Measurements from ENCODE around the gene IL17D.
"Not testable (repeated sequence)": the region's sequence is repeated elsewhere in the genome, so short reads cannot be mapped to it uniquely, and the experiment has no call there.

The IL17D gene

DNA sequence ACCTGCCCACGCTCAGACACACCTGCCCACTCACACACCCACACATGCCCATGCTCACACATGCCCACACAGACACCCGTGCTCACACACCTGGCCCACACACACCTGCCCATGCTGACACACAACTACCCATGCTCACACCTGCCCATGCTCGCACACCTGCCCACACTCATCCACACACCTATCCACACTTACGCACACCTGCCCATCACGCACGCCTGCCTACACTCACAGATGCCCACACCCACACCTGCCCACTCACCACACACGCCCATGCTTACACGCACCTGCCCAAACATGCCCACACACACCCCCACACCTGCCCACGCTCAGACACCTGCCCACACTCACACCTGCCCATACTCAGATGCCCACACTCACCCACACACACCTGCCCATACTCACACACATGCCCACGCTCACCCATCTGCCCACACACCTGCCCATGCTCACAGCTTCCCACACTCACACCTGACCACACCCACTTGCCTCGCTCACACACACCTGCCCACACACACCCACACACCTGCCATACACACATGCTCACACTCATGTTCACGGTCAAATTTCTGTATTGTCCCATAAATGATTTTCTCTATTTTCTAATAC, 15.6 kb downstream of the IL17D start:
- Histone ChIP-seq H3K4me1 (ENCODE audit: insufficient read depth, low read length) (peaks cover 4% of the 10 kb centered on the region), H3K36me3 (ENCODE audit: insufficient read depth, low read length) (no peaks in the 10 kb centered on the region), H3K9me3 (ENCODE audit: control insufficient read depth, insufficient read depth, low read length) (no peaks in the 10 kb centered on the region), H3K9ac (ENCODE audit: low read depth, low read length) (no peak overlapping the region)

DNA sequence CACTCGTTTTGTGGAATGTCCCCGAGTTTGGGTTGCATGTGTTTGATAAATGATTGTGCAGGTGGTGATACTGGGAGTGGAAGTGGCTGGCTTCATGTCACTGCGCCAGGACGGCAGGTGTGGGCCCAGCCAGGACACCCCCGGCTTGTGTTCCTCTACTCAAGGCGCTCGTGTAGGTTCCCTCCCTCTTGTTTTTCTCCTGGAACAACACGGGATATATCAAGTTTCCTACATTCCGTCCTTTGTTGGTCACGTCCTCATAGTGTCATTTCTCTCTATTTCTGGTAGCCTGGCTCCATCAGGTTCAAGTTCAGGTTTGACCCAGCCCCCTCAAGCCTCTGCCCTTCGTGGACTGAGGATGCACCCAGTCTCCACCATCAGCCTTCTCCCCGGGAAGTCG, 16.3 kb downstream of the IL17D start:
- no peaks in the 10 kb centered on the region for H3K9me3 ChIP-seq (ENCODE audit: control insufficient read depth, insufficient read depth, low read length)
- H3K9ac ChIP-seq (ENCODE audit: low read depth, low read length): no peak overlapping the region
- peaks cover 4% of the 10 kb centered on the region for H3K4me1 ChIP-seq (ENCODE audit: insufficient read depth, low read length)
- H3K36me3 ChIP-seq (ENCODE audit: insufficient read depth, low read length): no peaks in the 10 kb centered on the region

DNA sequence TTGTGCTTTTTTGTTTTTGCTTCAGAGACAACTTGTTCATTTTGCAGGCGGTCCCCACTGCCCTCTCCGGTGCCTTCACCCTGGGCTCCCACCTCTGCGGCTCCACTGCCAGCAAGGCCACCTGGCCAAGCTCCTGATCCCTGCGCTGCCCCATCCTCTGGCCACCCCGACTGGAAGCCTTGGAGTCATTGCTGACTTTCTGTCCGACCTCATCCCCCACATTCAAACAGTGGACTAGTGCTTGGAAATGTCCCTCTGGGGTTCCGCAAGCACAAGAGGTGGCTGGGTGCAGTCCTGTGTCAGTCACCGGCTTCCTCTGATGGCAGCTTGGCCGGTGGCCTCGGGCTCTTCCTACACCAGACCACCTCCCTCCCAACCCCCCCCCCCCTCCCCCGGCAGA, 17.0 kb downstream of the IL17D start:
- Histone ChIP-seq H3K36me3 (ENCODE audit: insufficient read depth, low read length) (no peaks in the 10 kb centered on the region), H3K9me3 (ENCODE audit: control insufficient read depth, insufficient read depth, low read length) (no peaks in the 10 kb centered on the region), H3K4me1 (ENCODE audit: insufficient read depth, low read length) (peaks cover 4% of the 10 kb centered on the region), H3K9ac (ENCODE audit: low read depth, low read length) (no peak overlapping the region)

DNA sequence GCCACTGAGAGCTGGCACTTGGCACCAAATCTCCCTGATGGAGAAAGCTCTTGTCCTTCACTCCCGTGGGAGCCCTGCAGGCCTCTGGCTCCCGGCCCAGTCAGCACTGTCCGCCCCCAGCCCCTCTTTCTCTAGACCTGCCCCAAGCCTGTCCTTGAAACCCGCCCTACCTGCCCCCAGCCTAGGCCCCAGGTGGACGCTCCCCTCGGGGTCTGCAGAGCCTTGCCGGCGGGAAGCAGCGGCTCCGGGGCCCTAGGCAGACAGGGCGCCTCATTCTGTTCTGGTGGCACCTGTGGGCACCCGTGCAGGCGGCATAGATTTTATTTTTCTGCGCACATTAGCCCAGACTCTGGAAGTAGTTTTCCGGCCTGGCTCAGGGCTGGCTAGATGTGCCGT, 17.6 kb downstream of the IL17D start:
- H3K4me1 ChIP-seq (ENCODE audit: insufficient read depth, low read length): peaks cover 4% of the 10 kb centered on the region
- peak overlapping the region; percentile 44; the same call in 1 of the 2 replicates for H3K9ac ChIP-seq (ENCODE audit: low read depth, low read length)

DNA sequence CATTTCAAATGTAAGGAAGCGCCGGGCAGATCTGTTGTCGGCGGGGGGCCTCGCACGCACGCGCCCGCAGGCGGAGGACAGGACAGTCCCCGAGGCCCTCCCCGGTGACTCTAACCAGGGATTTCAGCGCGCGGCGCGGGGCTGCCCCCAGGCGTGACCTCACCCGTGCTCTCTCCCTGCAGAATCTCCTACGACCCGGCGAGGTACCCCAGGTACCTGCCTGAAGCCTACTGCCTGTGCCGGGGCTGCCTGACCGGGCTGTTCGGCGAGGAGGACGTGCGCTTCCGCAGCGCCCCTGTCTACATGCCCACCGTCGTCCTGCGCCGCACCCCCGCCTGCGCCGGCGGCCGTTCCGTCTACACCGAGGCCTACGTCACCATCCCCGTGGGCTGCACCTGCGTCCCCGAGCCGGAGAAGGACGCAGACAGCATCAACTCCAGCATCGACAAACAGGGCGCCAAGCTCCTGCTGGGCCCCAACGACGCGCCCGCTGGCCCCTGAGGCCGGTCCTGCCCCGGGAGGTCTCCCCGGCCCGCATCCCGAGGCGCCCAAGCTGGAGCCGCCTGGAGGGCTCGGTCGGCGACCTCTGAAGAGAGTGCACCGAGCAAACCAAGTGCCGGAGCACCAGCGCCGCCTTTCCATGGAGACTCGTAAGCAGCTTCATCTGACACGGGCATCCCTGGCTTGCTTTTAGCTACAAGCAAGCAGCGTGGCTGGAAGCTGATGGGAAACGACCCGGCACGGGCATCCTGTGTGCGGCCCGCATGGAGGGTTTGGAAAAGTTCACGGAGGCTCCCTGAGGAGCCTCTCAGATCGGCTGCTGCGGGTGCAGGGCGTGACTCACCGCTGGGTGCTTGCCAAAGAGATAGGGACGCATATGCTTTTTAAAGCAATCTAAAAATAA, 18.2 kb downstream of the IL17D start:
- Histone ChIP-seq H3K4me1 (ENCODE audit: insufficient read depth, low read length) (peaks cover 4% of the 10 kb centered on the region), H3K9me3 (ENCODE audit: control insufficient read depth, insufficient read depth, low read length) (no peaks in the 10 kb centered on the region), H3K9ac (ENCODE audit: low read depth, low read length) (peak overlapping the region; percentile 44; the same call in 1 of the 2 replicates), H3K36me3 (ENCODE audit: insufficient read depth, low read length) (no peaks in the 10 kb centered on the region)

More for the DNA sequence above, 17.6 kb downstream of the IL17D start:
- Histone ChIP-seq H3K36me3 (ENCODE audit: insufficient read depth, low read length) (no peaks in the 10 kb centered on the region), H3K9me3 (ENCODE audit: control insufficient read depth, insufficient read depth, low read length) (no peaks in the 10 kb centered on the region)

DNA sequence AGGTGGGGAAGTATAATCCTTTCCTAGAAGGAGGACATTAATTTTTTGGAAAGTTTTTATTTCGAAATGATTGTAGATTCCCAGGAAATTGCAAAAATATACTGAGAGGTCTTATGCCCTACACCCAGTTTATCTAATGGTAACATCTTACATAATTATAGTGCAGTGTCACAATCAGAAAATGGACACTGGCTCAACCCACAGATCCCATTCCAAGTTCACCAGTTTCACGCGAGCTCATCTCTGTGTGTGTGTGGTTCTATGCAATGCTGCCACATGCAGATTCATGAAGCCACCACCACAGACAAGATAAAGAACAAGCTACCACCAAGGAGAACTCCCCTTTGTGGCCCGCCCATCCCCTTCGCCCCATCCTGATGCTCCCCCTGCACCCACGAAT, 24.4 kb downstream of the IL17D start:
- Histone ChIP-seq H3K9me3 (ENCODE audit: control insufficient read depth, insufficient read depth, low read length) (no peaks in the 10 kb centered on the region), H3K4me1 (ENCODE audit: insufficient read depth, low read length) (no peaks in the 10 kb centered on the region), H3K36me3 (ENCODE audit: insufficient read depth, low read length) (no peaks in the 10 kb centered on the region), H3K9ac (ENCODE audit: low read depth, low read length) (no peak overlapping the region)

DNA sequence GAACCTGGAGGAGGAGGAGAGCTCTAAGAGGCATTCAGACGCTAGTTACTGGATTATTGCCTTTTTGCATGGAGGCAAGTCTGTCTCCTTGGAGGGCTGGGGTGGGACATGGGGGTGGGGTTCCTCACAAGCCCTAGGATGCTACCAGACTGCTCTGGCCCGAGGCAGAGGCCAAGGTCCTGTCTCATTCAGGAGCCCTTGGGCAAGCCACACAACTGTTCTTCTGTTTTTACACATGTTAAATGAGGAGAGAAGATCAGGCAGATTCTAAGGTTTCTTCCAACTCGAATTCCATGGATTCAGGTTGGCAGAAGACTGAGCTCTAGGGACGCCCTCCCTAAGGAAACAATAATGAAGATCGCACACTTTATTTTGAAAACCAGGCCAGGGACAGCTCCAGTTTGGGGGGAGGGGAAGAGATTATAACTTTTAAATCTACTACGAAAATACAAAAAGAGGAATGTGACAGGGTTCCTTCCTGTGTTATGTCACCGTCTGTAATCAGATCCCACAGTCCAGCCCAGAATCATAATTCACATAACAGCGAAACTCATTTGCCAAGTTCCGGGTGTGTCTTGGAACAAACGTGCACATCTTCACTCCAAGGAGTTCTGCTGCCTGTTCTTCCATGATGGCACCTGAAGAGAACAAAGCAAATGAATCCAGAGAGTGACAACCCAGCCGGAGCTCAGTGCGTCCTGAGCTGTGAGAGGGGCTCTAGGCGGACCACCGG, 25.2 kb downstream of the IL17D start:
- Histone ChIP-seq H3K4me1 (ENCODE audit: insufficient read depth, low read length) (no peaks in the 10 kb centered on the region), H3K9ac (ENCODE audit: low read depth, low read length) (no peak overlapping the region), H3K36me3 (ENCODE audit: insufficient read depth, low read length) (no peaks in the 10 kb centered on the region), H3K9me3 (ENCODE audit: control insufficient read depth, insufficient read depth, low read length) (no peaks in the 10 kb centered on the region)

DNA sequence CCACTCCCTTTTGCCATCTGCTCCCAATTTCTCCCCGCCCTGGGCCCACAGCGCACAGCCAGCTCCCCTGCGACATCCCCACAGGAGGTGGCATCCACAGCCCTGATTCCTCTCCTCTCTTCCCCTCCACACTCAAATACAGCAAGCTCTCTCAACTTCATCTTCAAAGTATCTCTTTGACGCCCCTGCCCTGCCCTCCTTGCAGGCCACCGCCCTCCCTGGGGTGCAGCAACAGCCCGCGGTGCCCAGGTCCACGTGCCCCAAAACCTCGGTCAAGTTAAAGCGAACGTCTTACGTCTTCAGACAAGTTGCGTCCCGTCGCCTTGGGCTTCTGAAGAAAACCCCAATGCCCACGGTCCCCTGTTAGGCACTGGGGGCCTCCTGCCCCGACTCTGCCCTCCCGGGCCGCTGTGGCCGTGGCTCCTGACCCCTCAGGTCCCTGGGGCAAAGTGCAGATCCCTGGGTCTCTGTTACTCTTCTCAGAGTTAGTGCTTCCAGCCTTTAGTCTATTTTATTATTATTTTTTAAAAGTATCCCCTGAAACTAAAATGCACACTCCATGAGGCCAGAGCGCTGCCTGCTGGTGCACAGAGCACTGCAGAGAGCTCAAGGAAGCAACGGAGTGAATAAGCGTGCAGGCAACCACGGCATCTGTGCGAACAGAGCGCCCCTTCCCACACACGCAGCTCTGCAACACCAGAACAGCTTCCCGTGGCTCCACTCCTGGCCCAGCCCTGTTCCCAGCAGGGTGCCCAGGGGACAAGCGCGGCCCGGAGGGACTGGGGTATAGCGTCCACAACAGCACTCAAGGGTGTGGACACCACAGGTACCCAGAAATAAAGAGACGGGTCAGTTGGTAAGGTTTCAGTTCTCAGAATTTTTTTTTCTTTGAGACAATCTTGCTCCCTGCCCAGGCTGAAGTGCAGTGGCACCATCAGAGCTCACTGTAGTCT, 26.4 kb downstream of the IL17D start:
- no peaks in the 10 kb centered on the region for H3K36me3 ChIP-seq (ENCODE audit: insufficient read depth, low read length)
- no peak overlapping the region for H3K9ac ChIP-seq (ENCODE audit: low read depth, low read length)
- no peaks in the 10 kb centered on the region for H3K4me1 ChIP-seq (ENCODE audit: insufficient read depth, low read length)
- no peaks in the 10 kb centered on the region for H3K9me3 ChIP-seq (ENCODE audit: control insufficient read depth, insufficient read depth, low read length)

DNA sequence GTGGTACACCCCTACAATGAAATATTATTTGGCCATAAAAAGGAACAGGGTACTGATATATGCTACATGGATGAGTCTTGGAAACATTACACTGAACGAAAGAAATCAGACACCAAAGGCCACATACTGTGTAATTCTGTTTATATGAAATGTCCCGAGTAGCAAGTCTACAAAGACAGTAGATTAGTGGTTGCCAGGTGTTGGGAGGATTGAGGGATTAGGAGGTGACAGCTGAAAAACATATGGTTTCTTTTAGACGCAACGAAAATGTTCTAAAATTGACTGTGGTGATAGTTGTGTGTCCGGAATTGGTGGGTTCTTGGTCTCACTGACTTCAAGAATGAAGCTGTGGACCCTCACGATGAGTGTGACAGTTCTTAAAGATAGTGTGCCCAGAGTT, 35.1 kb downstream of the IL17D start:
- Histone ChIP-seq H3K9me3 (ENCODE audit: control insufficient read depth, insufficient read depth, low read length) (no peaks in the 10 kb centered on the region), H3K4me1 (ENCODE audit: insufficient read depth, low read length) (no peaks in the 10 kb centered on the region)

DNA sequence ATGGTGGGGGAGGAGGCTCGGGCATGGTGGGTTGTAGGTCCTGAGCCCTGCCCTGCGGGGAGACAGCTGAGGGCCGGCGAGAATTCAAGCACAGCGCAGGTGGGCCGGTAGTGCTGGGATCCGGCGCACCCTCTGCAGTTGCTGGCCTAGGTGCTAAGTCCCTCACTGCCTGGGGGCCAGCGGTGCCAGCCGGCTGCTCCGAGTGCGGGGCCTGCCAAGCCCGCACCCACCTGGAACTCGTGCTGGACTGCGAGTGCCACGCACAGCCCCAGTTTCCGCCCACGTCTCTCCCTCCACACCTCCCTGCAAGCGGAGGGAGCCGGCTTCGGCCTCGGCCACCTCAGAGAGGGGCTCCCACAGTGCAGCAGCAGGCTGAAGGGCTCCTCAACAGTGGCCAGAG, 36.5 kb downstream of the IL17D start:
- H3K9me3 ChIP-seq (ENCODE audit: control insufficient read depth, insufficient read depth, low read length): no peaks in the 10 kb centered on the region
- H3K9ac ChIP-seq (ENCODE audit: low read depth, low read length): no peak overlapping the region
- no peaks in the 10 kb centered on the region for H3K4me1 ChIP-seq (ENCODE audit: insufficient read depth, low read length)
- no peaks in the 10 kb centered on the region for H3K36me3 ChIP-seq (ENCODE audit: insufficient read depth, low read length)

More for the DNA sequence above, 35.1 kb downstream of the IL17D start:
- Histone ChIP-seq H3K9ac (ENCODE audit: low read depth, low read length) (no peak overlapping the region), H3K36me3 (ENCODE audit: insufficient read depth, low read length) (no peaks in the 10 kb centered on the region)

DNA sequence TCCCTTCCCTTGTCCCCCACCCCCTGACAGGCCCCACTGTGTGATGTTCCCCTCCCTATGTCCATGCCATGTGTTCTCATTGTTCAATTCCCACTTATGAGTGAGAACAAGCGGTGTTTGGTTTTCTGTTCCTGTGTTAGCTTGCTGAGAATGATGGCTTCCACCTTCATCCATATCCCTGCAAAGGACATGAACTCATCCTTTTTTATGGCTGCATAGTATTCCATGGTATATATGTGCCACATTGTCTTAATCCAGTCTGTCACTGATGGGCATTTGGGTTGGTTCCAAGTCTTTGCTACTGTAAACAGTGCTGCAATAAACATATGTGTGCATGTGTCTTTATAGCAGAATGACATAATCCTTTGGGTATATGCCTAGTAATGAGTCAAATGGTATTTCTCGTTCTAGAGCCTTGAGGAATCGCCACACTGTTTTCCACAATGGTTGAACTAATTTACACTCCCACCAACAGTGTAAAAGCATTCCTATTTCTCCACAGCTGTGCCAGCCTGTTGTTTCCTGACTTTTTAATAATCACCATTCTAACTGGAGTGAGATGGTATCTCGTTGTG, 40.4 kb downstream of the IL17D start:
- H3K9me3 ChIP-seq (ENCODE audit: control insufficient read depth, insufficient read depth, low read length); H3K36me3 ChIP-seq (ENCODE audit: insufficient read depth, low read length); H3K9ac ChIP-seq (ENCODE audit: low read depth, low read length); H3K4me1 ChIP-seq (ENCODE audit: insufficient read depth, low read length): not testable (repeated sequence)

DNA sequence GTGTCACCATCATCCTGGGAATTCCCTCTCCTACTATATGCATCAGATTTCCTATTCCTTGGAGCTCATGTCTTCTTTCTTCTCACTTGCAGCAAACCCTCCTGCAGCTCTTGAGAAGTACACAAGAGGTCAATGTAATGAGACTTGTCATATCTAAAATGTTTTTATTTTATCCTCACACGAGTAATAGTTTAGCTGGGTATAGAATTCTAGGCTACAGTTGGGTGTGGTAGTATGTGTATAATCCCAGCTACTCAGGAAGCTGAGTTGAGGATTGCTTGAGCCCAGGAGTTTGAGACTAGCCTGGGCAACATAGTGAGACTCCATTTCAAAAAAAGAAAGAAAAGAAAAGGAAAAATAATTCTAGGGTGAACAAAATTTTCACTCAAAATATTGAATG, 45.9 kb downstream of the IL17D start:
- H3K36me3 ChIP-seq (ENCODE audit: insufficient read depth, low read length): no peaks in the 10 kb centered on the region
- no peaks in the 10 kb centered on the region for H3K4me1 ChIP-seq (ENCODE audit: insufficient read depth, low read length)
- H3K9me3 ChIP-seq (ENCODE audit: control insufficient read depth, insufficient read depth, low read length): no peaks in the 10 kb centered on the region; the same call in none of the 2 replicates
- H3K9ac ChIP-seq (ENCODE audit: low read depth, low read length): no peak overlapping the region

DNA sequence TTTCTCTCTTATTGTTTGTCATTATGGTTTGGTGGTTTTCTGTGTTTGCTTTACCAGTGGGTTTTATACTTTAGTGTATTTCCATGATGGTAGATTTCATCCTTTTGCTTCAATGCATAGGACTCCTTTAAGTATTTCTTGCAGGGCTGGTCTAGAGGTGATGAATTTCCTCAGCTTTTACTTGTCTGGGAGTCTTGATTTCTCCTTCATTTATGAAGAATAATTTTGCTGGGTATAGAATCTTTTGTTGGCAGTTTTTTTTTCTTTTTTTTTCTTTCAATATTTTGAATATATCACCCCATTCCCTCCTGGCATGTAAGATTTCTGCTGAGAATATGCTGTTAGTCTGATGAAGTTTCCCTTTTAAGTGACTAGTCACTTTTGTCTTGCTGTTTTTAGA, 50.5 kb downstream of the IL17D start:
- no peaks in the 10 kb centered on the region; the same call in none of the 2 replicates for H3K9me3 ChIP-seq (ENCODE audit: control insufficient read depth, insufficient read depth, low read length)
- H3K4me1 ChIP-seq (ENCODE audit: insufficient read depth, low read length): no peaks in the 10 kb centered on the region
- H3K36me3 ChIP-seq (ENCODE audit: insufficient read depth, low read length): no peaks in the 10 kb centered on the region
- H3K9ac ChIP-seq (ENCODE audit: low read depth, low read length): no peak overlapping the region

Measured in ES-I3 (cell line).